GM18909 (cell line): ENCODE data around the gene ZBTB1.
A peak's percentile ranks its signal among the peaks of the same experiment; 100 is the strongest.
"Not testable (repeated sequence)": the region's sequence is repeated elsewhere in the genome, so short reads cannot be mapped to it uniquely, and the experiment has no call there.

ENCODE experiments used
- ATAC-seq: cut with Tn5 transposase; IDR thresholded peaks from one replicate; pipeline ENCODE4 v1.9.1; 2021; ENCODE audit warnings: mild to moderate bottlenecking; ENCODE audit not compliant: unreplicated experiment, poor library complexity

The ZBTB1 gene

DNA sequence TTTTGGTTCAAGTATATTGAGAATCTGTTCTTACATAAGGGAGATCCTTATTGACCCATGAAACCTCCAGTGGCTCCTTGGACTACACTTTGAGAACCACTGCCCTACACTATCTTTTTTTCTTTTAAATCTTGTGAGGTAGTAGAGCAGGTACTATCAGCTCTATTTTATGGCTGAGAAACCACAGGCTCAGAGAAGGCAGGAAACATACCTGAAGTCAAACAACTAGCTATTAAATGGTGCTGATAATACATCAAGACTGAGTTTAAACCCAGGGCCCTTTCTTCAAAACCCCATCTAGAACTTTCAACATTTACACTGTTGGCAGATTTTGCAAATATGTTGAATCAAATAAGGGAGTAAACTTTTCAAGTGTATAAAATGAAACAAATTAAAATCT, 7.8 kb upstream of the ZBTB1 start:
- no peak for ATAC-seq

- no peak for ATAC-seq
These were observed 4.5 kb upstream of the ZBTB1 start for GRCh38 chr14:64500088-64500487.

DNA sequence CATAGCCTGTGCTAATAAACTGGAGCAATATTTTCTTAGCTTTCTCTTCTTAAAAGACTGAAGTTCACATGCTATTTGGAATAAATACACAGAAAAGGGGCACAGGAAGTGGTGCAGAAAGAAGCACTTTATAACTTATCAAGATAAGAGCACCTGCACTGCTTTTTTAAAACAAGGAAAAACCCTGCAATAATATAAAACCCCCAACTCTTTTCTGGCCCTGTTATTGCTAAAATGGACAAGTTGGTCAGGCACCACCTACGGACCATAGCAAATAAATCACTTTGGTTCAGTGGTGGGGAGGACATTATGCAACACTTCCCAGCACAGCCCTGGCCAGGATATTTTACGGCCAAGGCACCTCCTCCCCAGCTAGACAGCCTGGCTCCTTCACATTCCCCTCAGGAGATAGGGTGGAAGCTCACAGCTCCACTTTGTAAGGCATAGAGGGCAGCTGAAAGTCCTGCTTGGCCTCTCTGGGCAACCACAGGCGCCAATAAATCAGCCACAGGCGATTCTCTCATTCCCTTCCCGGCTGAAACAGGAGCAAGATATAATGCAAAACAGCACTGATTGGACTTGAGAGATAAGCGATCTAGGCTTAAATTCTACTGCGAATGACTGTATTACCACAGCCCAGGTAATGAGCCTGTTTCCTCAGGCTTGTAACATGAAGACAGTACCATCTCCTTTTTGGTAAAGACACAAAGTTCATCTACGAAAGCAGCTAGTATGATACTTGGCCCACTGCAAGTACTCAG, 3.0 kb upstream of the ZBTB1 start:
- no peak for ATAC-seq

DNA sequence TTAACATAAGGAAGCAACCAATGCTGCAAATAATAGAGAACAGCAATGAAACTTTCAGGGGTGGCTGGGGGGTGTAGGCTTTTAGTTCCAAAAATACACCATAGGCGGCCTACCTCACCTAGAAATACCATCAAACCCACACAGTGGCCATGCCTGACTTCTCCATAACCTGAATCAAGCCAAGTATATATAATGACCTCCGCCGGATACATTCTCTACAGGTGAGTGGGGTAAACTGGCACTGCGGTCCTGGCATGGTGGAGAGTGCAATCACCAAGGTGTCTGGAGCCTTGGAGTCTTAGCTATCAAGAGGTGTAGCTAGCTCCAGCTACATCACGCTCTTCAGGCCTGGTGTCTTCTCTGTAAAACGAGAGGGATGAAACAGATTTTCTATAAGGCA, 2.1 kb upstream of the ZBTB1 start:
- ATAC-seq: no peak

DNA sequence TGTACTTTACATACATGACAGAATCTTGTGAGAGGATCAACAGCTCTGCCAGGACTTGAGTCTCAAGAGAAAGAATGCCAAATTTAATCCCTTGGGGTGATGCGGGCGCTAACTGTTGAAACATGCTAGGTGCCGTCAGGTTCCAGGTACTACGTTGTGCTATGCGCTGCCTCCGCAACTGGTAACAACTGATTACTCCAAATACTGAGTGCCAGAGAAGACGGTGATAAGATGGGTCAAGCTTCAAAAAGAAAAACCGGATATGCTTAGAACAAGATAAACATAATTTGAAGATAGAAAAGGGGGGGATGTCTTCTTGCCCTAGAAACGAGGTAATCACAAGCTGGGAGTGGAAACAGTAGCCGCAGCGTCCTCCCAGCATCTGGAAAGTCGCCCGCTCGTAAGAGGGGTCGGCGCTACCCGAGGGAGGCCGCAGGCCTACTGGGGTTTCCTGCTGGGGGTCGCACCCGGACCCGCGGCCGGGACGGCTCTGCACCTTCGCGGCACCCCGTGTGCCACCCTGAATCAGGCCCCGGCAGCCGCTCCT, 1.6 kb upstream of the ZBTB1 start:
- ATAC-seq: no peak

DNA sequence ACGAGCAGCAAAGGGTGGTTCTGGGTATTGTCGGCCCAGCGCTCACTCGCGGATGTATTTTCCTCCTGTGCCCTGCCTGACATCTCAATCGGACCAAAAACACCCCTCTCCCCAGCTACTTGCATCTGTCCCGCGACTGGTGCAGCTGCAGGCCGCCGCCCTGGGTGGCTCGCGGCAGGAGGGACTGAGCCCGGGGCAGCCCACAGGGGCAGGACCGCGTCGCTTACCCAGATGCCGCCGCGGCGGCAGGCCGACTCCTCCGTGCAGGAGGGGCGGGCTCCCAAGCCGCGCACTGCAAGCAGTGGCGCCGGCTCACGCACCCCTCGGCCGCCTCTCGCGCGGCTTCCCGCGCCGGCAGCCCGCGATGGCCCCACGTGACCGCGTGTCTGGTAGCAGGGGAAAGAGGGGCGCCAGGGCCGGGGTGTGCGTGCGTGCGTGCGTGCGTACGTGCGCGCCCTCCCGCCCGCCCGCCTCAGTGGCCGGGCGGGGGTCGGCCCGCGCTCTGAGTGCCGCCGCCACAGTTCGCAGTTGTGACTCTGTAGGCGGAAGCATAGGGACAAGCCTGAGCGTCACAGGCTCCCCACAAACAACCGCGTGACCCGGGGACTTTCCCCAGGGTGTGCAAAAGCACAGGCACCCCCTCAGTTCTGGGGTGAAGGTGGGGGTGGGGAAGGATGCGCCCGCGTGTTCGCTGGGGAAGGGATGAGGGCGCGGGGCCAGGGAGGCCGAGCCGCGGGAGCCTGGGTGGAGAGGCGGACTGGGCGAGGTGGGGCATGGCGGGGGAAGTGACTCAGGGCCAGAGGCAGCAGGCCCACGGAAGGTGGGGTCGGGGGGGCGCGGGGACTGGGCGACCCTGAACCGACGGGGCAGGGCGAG, 898 bp upstream of the ZBTB1 start, which contains the start of gene ZBTB25:
Gene ZBTB25, minus strand, starts transcription at position 405 of the 876 bp plus-strand sequence. CDS start 13,305 bp downstream, outside the sequence.
- peak; percentile 66 for ATAC-seq

GRCh38 chr14:64504897-64505794, 576 bp downstream of the ZBTB1 start:
- ATAC-seq: peak; percentile 28

DNA sequence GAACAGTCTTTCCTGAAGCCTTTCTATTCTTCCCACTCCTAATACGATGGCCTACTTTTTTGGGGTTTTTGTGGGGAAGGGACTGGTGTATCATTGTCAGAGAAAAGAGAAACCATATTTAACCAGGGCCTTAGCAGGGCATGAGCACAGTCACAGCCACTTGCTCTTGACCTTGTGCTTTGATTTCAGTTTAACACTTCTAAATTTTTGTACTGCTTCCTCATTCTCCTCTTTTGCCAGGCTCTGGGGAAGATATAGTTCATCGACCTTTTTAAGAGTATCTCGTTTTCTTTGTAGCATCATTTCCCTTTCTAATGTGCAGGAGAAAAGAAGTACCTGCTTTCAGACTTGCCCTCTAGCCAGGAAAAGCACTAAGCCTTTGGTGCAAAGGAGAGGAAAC, 2.2 kb downstream of the ZBTB1 start:
- ATAC-seq: no peak

GRCh38 chr14:64507376-64508156, 3.0 kb downstream of the ZBTB1 start:
- no peak for ATAC-seq

- ATAC-seq: no peak
These were observed 3.7 kb downstream of the ZBTB1 start for GRCh38 chr14:64508215-64508776.

- no peak for ATAC-seq
These were observed 4.5 kb downstream of the ZBTB1 start for GRCh38 chr14:64509036-64509435.

- no peak for ATAC-seq
These were observed 6.5 kb downstream of the ZBTB1 start for GRCh38 chr14:64510825-64511671.

GRCh38 chr14:64513271-64513670, 8.7 kb downstream of the ZBTB1 start:
- no peak for ATAC-seq

GRCh38 chr14:64515053-64515452, 10.5 kb downstream of the ZBTB1 start:
- no peak for ATAC-seq

DNA sequence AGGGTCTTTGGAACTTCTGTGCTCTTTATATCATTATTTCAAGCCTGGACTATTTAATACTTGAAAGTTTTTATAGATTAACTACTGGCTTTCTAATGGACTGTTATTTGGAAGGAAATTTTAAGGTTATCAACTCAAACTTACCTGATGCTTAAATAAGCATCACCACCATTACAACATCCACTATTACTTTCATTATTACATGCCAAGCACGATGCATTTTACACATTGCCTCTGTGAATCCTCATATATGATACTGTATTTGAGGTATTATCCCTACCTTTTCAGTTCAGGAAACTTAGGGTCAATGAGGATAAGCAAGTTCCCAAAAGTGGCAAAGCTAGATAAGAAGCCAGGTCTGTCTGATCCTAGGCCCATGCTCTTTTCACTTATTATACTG, 12.4 kb downstream of the ZBTB1 start:
- no peak for ATAC-seq

DNA sequence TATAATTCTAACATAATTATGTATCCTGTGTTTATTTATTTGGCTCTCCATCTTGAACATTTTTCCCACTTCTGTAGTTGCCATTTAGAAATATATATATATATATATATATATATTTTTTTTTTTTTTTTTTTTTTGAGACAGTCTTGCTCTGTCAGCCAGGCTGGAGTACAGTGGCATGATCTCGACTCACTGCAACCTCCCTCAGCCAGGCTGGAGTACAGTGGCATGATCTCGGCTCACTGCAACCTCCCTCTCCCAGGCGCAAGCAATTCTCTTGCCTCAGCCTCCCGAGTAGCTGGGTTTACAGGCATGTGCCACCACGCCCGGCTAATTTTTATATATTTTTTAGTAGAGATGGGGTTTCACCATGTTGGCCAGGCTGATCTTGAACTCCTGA, 13.1 kb downstream of the ZBTB1 start:
- not testable (repeated sequence) for ATAC-seq

DNA sequence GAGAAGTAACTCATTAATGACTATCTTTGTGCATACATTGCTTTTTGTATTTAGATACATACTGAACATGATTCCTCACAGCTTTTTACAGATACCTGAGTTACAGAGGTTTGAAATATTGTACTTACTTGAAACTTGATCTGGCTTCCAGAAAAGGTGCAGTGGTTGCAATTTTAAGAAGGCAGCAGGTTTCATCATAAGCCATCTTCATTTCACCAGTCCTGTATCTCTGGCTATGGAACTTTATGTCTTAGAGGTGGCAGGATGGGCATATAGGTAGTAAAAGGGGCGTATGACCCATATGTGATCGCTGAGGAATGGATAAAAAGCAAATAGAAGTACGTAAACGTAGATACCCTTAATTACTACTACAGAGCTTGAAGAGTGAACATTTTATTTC, 13.7 kb downstream of the ZBTB1 start:
- no peak for ATAC-seq

- no peak for ATAC-seq
These were observed 16.1 kb downstream of the ZBTB1 start for GRCh38 chr14:64520699-64521098.
